Measurements from ENCODE around the gene SLC49A4.

SLC49A4 gene

DNA sequence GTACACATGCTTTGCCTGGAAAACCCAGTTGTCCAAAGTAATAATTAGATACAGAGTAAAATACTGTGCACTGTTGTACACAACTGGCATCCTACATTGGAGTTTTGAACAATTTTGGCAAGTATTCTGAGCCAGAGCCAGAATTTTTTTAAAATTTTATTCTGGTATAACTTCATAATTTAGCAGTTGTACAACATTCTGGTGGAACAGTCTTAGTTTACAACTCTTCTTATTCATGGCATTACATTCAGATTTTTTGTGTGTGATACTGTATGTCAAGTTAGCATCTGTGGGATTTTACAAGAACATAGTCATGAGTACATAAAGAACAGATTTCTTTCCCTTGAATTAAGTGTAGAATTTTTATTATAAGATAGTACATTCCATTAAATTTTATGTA, 67.5 kb downstream of the SLC49A4 start:
- no peak for DNase-seq

DNA sequence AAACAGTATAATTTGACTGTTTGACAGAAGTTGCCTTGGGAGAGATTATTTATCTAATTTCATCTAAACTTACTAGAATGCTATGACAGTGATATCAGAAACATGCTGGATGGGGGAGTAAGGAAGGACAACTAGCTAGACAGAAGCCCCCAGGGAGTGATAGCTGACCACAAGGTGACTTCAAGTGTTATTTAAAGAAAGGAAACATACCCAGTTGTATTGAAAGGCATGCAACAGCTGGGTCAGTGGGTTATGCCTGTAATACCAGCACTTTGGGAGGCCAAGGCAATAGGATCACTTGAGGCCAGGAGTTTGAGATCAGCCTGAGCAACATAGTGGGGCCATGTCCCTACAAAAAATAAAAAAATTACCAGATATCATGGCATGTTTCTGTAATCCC, 69.6 kb downstream of the SLC49A4 start:
- no peak for DNase-seq

GRCh38 chr3:122868322-122868721, 73.5 kb downstream of the SLC49A4 start:
- DNase-seq = no peak

DNA sequence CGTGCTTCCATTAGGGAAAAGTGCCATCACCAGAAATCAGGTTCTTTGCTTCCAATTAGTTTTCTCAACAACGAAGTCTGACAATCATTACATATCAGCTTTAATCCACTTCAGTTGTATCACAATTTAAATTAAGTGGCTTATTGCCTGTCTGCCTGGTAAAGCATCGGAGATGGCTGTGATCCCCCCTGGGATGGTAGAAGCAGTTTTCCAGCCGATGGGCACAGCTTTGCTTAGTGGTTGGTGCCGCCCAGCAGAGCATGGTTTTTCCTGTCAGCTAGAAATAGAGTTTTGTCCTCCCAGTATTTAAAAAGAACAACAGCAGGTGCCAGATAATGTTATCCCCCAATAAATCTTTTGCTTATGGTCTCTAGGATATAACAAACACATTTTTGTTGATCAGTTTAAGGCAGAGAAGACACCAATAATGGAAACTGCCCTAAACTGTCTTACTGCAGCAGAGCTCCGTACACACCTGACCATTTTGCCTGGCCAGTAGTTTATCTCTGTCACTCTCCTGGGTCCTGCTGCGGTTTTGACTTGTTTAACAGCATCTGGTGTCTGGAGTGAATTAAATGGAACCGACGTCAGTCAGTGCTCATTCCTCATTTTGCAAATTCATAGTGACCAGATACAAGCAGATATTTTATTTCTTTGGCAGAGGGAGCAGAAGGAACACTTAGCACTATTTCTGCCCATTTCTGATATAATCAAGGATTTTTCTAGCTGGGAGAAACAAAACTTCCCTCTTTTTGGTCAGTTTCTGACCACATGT, 79.1 kb downstream of the SLC49A4 start:
- DNase-seq = no peak

DNA sequence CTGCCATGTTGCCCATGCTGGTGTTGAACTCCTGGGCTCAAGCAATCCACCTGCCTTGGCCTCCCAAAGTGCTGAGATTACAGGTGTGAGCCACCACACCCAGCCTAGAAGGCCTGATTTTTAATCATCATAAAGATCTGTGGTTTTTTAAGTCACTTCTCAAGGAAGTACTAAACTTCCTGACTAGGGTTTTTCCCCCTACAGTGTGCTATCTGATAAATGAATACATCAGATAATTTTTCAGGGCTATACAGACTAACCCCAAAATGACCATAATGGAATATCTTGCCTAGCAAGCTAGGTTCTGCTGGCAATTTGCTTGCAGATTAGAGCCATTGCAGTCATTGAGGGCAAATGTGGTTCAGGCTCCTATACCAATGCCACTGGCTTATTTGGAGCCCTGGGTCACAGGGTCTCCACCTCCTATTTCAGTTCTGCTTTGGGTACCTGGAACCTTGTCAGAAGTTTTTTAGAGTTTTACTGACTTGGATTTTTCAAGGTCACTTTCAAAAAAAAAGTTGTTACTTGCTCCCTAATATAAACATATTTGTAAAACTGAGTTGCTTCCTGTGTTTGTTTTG, 80.8 kb downstream of the SLC49A4 start:
- DNase-seq = no peak

DNA sequence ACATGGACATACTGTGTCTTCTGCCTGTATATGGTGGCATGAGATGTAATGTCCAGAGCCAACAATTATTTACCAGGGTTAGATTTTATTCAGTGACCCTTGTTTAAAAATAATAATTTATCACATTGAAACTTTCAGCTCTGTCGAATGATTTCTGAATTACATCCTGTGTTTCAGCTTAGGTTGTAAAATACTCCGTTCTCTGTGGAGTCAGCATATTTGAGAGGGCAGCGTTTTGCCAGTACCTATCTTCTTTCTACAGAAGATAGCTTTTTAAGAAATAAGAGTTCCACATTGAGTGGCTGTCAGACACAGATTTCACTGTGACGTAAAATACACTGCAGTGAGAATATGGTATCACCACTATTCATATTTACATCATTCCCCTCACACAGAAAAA, 85.3 kb downstream of the SLC49A4 start:
- DNase-seq = no peak

GRCh38 chr3:122880624-122881023, 85.8 kb downstream of the SLC49A4 start:
- DNase-seq = no peak

DNA sequence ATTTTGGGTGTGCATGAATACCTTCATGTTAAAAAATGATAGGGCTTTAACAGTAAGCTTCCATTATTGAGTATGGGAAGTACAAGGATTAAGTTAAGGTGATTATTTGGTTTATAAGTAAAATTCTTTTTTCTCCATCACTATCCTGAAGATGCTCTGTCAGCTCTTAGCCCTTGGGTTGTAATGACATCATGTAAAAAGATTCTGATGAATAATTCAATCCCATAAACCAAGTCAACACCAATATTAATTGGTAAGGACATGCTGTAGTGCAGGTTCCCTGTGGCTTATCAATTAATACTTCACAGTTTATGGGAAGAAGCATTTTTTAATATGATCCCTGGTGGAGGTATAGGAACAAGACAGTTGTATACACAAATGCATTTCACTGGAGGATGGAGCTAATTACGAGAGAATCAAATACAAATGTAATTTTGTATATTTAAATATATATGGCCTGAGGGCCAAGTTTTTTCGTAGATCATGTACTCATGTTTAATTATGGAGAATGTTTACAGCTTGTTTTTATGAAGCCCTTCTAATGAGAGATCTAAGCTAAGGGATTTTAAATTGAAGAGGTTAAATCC, 87.6 kb downstream of the SLC49A4 start:
- no peak for DNase-seq

- no peak for DNase-seq
Measured at GRCh38 chr3:122886251-122886650, 91.4 kb downstream of the SLC49A4 start.

DNA sequence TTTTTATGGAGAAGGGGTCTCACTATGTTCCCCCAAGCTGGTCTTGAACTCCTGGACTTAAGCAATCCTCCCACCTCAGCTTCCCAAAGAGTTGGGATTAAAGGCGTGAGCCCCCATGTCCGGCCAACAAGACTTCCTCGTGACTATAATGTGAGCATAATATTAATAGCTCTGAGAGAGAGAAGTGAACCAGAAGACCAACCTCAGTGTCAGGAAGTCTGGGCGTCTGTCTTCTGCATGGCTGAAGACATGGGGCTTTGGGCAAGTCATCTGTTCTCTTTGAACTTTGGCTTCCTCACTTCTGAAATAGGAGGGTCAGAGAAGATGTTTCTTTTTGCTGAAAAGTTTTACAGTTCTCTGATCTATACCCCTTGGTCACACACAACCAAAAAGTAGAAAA, 92.1 kb downstream of the SLC49A4 start:
- DNase-seq = no peak

DNA sequence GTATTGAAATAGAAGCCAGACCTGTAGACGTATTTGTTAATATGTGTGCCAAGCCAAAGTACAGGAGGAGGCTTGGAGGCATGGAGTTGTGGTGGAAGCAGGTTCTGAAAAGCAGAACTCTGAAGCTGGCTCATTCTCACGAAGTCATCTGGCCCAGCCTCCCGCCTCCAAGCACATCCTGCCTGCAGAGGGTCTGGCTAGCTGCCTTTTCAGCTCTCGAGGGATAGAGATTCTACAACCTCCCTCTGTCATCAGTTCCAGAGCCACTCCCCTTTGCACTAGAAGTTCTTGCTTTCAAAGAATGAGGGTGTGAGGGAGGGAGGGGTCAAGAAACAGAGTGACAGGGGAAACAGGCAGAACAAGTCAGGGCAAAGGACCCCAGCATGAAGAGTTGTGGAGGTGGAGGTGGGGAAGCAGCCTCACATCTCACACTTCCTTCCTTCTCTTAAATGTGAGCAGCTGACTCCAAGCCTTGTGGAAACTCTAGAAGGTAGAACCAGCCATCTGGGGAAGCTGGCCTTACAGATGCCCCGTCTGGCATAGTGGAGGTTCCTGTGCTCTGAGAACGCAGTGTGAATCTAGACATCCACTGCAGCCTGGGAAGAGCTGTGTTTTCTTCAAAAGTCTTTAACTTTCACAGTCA, 95.3 kb downstream of the SLC49A4 start:
- peak; percentile 38 to 65 for DNase-seq

DNA sequence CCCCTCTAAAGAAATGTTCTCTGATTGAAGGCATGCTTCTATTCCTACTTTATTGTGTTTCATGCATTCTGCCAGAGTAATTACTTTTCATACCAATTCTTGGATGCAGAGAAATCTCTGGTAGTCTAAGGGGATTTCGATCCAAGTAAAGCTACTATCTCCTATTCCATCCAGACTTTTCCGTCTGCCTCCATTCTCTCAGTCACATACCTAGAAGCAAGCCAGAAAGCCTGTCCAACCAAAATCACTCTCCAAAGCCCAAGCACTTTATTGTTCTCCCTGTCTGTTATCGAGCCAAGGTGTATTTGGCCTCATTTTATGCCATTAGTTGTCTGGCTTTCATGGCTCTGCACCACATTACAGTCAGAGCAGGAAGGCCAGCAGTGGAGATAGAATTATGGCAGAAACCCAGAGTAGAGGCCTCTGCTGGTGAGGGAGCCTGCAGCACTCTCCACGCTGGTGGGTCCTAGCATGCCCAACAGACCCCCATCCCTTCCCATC, 95.9 kb downstream of the SLC49A4 start:
- no peak for DNase-seq

GRCh38 chr3:122892118-122892960, 97.5 kb downstream of the SLC49A4 start:
- DNase-seq = no peak

DNA sequence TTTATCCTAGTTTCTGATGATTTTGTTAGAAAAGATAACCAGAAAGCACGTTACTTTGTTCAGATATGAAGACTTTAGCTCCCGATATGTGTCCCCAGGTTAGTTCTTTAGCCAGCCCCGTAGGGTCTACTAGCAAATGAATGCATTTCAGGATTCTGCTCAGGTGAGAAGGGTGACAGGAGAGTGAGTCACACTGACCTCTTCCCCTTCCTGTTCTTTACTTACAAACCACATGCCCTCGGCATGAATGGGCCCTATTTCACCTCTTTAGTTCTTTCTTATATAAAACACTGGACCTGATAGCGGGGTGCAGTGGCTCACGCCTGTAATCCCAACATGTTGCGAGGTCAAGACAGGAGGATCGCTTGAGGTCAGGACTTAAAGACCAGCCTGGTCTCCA, 98.4 kb downstream of the SLC49A4 start:
- DNase-seq = no peak

GRCh38 chr3:122893754-122894668, 99.1 kb downstream of the SLC49A4 start:
- no peak for DNase-seq

- DNase-seq = no peak
Measured at GRCh38 chr3:122898298-122898697, 103.4 kb downstream of the SLC49A4 start.

DNA sequence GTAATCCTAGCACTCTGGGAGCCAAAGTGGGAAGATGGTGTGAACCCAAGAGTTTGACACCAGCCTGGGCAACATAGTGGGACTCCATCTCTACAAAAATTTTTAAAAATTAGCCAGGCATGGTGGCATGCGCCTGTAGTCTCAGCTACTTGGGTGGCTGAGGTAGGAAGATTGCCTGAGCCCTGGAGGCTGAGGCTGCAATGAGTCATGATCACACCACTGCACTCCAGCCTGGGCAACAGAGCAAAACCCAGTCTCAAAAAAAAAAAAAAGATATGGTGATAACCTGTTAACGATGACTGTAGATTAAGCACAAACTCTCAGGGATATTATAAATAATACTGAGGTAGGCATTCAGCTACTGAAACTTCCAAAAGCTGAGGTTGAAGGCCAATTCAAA, 107.5 kb downstream of the SLC49A4 start:
- DNase-seq = no peak

- DNase-seq = no peak
Measured at GRCh38 chr3:122903171-122903570, 108.3 kb downstream of the SLC49A4 start.

GRCh38 chr3:122907471-122907870, 112.6 kb downstream of the SLC49A4 start:
- no peak for DNase-seq

DNA sequence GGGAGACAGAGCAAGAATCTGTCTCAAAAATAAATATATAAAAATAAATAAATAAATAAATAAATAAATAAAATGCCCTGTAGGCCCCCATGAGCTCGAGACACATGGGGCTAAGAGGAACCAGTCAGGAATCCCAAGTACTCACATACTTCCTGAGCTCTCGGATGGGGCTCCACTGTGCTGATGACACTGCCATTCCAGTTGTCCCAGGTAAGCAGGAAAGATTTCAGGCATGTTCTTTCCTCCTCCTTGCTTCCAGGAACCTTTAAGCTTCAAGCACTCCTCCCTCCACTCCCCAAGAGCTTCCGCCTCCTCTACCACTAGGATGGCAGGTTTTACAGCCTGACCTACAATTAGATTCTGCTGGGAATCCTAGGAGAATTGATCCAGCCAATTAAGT, 113.4 kb downstream of the SLC49A4 start:
- no peak for DNase-seq

- no peak for DNase-seq
Measured at GRCh38 chr3:122911901-122912300, 117.0 kb downstream of the SLC49A4 start.
